HG03159 (cell line): ENCODE measurements around the gene CRY2.
"Not testable (repeated sequence)": the region's sequence is repeated elsewhere in the genome, so short reads cannot be mapped to it uniquely, and the experiment has no call there.

Experiments
- ATAC-seq: cut with Tn5 transposase; IDR thresholded peaks from one replicate; pipeline ENCODE4 v1.9.1; 2021; ENCODE audit warnings: mild to moderate bottlenecking, moderate library complexity; ENCODE audit not compliant: unreplicated experiment

Gene CRY2

DNA sequence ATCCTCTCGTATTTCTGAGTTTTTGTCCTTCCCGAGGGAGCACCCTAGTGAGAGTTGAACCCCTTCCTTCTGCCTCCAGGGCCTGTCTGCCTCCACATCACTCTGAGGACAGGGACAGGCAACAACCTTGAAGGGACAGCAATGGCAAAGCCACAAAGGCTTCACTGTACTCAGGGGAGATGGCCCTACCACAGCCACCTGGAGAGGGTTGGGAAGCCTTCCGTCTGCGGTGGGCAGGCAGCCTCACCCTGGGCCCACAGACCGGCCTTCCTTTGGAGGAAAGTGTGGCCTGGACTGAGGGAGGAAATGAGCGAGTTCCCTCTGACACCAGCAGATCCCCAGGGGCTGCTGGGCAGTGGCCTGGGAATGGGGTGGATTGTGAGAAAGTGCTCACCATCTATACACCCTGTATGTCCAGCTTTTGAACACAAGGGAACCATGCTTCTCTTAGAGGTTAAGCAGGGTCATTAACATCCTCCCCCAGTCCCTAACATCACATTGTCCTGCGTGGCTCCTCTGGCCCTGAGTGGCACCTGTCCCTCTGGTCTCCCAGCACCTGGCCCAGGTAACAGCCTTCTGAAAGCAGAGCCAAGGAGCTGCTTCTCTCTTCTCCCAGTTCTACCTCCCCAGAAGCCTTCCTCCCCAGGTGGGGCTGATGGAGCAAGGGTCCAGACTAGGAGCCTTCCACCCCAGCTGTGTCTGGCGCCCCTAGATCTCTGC lies 35.5 kb upstream of the CRY2 start:
- no peak for ATAC-seq

DNA sequence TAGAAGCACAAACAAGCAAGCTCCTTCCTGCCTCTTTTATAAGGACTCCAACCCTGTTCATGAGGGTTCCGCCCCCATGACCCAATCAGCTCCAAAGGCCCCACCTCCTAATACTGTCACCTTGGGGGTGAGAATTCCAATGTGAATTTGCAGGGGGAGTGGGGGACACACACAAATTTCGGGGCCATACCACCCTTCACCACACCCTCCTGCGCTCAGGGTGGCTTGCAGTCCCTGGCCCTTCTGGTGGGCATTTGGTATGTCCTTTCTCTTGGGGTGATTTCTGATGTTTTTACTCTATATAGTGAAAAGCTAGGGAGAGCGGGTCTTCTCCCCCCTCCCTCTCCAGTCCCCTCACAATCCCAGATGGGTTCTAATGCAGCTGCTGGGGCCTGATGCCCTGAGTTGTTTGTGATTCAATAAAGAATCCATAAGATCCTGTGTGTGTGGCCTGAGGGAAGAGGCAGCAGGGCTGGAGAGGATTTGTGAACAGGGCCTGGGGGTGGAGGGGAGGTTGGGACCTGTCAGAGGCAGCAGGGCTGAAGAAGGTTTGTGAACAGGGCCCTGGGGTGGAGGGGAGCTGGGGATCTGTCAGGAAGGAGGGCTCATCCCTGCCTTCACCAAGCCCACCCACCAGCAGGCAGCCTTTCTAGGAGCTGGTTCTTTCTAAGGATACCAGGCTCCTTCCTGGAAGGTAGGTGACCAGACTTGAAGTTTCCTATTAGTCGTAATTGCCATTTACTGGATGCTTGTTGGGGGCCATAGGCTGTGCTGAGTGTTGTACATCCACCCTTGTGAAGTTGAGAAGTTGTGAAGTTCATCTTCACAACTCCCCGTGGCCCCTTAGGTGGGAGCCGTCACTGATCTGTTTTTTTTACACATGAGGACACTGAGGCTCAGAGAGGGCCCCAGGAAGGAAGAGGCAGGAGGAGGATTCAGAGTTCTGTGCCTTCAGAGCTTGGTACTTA lies 34.4 kb upstream of the CRY2 start:
- ATAC-seq = no peak

DNA sequence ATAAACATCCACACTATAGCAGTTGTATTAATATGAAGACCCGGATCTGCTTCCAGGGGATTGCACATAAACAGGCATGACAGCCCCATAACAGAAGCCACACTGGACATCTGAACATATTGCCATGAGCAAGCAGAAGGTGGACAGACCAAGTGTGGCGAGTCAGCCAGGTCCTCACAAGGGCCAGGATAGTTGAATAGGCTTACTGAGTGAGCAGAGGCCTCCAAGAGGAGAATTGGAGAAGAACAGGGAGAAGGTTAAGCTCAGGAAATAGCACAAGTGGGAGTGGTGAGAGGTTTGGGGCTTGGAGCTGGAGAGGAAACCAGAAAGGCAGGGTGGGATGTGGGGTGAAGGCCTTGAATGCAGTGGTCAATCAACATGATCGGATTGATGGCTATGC lies 31.5 kb upstream of the CRY2 start:
- ATAC-seq = no peak

DNA sequence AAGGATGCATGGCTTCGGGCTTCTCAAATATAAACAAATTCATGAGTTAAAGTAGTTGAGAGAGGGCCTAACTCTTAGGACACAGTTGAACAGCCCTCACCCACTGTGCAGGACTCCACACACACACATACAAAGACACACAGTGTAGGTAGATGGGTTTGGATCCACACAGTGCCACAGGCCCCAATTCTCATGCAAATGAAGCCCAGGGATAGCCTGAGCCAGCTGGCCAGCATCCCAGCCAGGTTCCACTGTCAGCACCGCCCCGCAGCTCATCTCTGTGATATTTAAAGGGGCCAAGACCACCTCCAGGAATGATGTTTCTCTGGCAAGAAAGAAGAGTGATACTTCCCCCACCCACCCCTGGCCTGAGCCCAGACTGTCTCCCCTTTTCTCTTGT lies 30.7 kb upstream of the CRY2 start:
- ATAC-seq = no peak

DNA sequence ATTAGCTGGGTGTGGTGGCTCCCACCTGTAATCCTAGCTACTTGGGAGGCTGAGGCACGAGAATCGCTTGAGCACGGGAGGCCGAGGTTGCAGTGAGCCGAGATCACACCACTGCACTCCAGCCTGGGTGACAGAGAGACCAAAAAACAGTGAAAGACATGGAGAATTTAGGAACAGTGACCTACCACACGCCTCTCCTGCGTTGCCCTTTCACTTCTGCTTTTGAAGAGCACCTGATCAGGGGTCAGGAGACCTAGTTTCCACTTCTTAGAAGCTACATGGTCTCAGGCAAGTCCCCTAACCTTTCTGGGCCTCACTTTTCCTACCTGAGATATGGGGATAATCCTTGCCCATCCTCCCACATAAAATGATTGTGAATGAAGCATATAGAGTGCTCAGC lies 30.1 kb upstream of the CRY2 start:
- peak; percentile 78 for ATAC-seq

DNA sequence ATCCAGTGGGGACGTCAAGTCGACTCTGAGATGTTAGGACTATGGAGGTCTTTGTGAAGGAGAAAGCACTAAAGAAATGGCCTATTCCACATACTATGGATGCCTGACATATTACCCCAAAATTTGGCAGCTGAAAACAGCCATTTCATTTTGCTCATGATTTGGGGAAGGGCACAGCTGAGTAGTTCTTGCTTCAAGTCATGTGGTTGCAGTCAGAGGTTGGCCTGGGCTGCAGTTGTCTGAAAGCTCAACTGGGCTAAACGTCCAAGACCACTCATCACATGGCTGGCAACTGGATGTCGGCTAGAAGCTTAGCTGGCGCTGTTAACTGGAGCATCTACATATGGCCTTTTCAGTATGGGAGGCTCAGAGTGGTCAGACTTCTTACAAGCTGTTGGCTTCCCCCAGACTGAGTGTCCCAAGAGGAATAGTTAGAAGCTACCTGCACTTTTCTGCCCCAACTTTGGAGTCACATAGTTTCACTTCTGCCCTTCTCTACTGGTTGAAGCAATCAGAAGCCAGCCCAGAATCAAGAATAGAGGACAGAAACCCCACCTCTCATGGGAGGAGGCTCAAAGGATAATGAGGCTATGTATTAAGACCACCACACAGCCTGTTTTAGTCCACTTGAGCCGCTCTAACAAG lies 28.2 kb upstream of the CRY2 start:
- no peak for ATAC-seq

DNA sequence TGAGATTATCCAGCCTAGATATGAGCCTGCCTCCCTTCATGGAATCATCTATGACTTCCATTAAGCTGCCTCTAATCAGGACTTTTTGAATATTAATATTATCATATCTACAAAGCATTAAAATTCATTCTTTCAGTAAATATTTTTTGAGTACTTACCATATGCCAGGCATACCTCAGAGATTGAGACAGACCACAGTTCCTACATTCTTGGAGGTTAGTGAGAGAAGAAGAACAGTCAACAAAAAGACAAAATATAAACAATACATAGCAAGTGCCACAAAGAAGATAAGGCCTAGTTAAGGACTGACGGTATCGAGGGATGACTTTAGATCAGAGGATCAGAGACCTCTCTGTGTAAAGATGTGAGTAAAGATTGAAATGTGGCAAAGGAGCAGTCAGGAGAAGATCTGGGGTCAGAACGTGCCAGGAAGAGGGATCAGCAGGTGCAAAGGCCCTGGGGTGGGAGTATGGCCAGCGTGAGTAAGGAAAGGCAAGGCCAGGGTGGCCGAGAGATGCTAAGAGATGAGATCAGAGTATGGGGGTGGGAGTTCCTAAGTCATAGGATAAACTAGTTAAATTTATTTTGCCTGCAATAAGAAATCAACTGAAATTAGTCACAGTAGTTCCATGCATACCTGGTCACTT lies 26.9 kb upstream of the CRY2 start:
- no peak for ATAC-seq

DNA sequence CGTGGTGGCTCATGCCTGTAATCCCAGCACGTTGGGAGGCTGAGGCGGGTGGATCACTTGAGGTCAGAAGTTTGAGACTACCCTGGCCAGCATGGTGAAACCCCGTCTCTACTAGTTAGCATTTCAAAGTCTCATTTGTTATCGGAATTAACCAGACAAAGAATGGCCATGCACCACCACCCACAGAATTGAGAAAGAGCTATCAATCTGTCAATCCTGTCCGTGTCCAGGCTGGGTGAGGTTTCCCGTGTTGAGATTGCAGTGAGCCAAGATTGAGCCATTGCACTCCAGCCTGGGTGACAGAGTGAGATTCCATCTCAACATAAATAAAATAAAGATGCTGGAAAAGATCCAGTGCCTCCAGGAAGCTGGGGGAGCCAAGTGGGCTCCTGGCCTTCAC lies 20.8 kb upstream of the CRY2 start:
- ATAC-seq = not testable (repeated sequence)

DNA sequence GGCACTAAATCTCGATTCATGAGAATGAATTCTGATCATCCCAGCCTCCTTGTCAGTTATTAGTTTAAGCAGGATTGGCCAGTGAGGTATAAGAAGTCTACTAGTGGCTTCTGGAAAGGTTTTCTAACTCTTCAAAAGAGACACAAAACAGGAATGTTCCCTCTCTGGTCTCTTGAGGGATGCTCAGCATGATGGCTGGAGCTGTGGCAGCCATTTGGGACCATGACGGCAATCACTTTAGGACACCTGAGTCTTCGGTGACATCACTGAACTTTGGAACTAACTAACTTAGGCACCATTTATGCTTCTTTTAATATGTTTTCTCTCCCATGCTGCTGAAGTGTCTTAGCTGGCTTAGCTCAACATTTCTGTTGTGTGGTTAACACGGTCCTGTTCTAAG lies 20.2 kb upstream of the CRY2 start:
- ATAC-seq = no peak

DNA sequence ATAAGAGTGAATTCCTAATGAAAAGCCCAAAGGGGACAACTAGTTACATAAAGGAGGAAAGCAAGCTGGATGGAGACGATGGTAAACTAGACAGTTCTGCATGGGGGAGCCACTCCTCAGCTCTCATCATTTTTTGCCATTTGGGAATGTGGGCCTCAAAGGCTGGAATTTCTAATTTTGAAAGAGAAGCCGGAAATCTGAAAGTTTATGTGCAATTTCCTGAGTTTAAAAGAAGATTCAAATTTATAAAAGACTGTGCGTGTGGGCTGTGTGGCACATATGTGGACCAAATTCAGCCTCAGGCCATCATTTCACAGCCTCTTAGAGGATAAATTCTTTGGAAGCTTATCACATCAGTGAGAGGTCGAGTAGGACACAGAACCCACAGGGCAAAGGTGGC lies 18.3 kb upstream of the CRY2 start:
- no peak for ATAC-seq

DNA sequence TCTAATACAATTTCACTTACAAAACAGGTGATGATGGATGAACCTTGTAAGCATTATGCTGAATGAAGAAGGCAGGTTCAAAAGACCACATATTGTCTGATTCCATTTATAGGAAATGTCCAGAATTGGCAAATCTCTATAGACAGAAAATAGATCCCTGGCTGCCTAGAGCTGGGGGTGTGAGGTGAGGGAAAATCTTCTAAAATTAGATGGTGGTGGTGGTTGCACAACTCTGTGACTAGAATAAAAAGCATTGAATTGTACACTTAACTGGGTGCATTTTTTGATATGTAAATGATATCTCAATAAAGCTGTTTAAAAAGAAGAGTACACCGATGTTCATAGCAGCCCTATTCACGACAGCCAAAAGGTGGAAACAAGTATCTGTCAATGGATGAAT lies 16.7 kb upstream of the CRY2 start:
- ATAC-seq = no peak

DNA sequence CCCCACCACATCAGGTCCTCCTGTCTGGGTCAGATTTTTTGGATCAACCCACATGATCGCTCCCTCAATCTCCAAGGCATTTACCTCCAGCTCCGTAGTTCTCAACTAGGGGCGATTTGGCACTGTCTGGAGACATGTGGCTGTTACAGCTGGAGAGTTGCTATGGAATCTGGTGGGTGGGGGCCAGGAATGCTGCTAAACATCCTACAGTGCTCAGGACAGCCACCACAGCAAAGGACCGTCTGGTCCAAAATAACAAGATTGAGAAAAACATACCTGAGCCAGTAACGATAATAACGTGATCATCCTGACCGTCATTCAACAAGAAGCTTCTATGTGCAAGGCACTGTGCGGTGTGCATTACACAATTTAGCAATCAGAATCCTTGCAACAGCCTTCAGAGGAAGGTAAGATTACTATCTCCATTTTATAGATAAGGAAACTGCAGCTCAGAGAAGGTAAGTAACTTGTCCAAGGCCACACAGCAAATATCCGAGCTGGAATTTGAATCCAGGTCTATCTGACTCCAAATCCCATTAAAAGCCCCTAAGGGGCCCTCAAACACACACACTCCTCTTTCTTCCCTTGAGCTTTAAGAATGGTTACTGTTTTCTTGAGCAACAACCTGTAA lies 14.3 kb upstream of the CRY2 start:
- ATAC-seq = no peak

DNA sequence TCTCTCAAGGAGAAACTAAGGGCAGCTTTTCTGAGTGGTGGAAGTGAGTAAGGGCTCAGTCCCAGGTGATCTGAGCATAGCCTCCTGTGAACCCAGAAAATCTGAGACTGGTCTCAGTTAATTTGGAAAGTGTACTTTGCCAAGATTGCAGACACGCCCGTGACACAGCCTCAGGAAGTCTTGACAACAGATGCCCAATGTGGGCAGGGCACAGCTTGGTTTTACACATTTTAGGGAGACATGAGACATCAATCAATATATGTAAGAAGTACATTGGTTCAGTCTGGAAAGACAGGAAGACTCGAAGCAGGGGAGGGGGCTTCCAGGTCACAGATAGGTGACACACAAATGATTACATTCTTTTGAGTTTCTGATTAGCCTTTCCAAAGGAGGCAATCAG lies 13.5 kb upstream of the CRY2 start:
- no peak for ATAC-seq

DNA sequence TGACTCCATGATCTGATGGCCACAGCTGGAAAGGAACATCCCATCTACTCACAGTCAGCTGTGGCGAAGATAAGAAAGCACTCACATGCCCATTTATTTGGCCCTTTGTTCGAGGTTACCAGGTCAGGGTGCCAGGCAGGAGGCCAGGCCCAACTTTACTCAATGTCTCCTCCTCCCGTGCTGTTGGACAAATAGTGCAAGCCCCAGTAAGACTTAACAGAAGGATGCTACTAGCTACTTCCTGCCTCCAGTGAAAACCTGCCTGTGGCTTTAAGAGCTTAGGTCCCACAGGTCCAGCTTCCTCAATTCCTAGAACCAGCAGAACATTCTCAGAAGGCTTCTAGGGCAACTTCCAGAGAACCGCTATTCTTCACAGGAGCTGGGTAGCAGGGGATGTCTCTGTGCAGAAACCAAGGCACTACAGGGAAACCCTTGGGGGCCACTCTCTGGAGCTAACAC lies 12.9 kb upstream of the CRY2 start:
- ATAC-seq = no peak

DNA sequence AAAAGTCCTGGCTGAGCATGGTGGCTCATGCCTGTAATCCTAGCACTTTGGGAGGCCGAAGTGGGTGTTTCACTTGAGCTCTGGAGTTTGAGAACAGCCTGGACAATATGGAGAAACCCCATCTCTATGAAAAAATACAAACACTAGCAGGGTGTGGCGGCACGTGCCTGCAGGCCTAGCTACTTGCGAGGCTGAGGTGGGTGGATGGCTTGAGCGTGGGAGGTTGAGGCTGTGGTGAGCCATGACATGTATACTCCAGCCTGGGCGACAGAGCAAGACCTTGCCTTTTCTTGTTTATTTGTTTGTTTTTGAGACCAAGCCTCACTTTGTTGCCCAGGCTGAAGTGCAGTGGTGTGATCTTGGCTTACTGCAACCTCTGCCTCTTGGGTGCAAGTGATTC lies 8.1 kb upstream of the CRY2 start:
- ATAC-seq = no peak

DNA sequence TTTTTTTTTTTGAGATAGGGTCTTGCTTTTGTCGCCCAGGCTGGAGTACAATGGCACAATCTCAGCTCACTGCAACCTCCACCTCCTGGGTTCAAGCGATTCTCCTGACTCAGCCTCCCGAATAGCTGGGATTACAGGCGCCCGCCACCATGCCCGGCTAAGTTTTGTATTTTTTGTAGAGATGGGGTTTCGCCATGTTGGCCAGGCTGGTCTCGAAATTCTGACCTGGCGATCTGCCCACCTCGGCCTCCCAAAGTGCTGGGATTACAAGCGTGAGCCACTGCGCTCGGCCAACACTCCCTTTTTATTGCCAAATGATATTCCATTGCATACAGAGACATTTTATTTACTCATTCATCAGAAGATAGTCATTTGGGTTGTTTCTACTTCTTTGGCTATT lies 7.0 kb upstream of the CRY2 start:
- not testable (repeated sequence) for ATAC-seq

DNA sequence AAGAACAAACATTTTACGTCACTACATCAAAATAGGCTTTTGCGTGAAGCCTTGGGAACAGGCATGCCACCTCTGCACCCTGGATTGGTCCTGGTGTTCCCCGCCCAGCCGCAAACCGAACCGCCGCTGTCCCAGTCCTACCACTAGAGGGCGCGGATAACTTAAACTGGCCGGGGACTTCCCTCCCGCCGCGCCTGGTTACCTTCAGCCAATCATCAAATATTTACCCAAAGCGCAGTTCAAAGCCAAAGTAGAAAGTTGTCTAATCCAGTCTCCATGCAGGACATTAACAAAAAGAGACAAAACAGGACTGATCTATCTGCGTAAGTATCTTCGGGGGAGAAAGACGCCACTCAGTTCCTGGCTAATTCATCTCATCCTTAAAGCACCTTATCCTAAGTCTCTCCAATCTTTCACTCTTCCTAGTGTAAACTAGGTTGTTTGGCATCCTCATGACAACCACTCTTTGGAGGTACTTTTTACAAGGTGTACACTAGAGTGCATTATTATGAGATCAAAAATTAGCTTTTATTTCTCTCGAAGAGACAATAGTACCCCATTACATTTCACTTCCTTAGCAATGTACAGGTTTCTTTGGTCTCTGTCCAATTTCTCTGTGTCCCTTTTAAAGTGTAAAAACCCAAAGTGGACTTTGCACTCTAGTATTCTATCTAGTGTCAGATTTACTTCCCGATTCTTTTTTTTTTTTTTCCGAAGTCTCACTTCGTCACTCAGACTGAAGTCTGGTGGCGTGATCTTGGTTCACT lies 3.9 kb upstream of the CRY2 start:
- ATAC-seq = no peak

DNA sequence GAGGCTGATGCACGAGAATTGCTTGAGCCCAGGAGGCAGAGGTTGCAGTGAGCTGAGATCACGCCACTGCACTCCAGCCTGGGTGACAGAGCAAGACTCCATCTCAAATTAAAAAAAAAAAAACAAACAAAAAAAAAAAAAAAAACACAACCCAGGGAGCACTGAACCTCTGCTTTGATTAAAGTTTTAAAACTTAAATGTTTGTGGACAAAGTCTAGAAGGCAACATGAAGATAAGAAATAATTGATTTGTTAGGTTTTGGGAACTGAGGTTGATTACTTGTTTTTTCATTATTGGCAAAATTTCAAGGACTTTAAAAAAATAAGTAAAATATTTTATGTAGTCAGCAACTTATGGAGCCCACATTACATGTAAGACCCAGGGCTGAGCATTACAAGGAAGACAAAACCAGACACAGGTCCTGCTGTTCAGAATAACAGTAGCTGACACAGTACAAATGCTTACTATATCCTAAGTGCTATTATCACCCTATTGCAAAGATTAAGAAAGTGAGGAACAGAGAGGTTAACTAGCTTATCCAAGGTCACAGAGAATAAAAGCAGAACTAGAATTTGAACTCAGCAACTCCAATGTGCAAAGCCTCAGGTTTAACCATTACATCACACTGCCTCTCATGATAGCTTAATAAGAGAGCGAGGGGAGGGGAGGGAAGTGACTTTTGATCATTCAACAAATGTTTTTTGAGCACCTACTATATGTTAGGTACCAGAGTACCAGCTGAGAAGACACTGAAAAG lies 2.3 kb upstream of the CRY2 start:
- no peak for ATAC-seq

DNA sequence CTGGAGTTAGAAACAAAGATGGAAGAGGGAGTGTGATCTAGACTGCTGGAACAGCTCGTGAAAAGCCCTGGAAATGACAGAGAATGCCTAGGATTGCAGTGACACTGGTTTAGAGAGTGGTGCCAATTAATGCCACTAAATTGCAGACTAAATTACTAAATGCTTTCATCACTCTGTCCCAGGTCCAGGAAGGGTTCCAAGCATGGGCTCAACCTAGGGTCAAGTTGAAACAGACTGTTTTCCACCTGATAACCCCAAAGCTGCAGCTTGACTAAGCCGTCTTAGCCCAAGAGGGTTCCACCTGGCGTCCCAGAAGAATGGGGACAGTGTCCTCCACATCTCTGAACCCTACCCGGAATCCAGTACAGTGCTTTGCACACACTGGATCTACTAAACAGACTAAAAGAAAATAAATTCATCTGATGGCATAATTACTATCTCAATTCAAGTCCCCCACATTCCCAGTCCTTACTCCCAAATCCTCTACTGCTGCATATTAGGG lies 1.1 kb upstream of the CRY2 start:
- no peak for ATAC-seq
